CD4-positive, alpha-beta T cell (primary cell): ENCODE data around the gene ATXN1. TPM values are rescaled to one million over a fixed set of nuclear protein-coding genes. Genes with fewer than 3 reads are reported as not detected.

Experiments
- ATAC-seq: fragments of 200-7000 bp; cut with Tn5 transposase; one replicate; pipeline ENCODE4 v1.10.0; 2022; ENCODE audit warnings: mild to moderate bottlenecking; ENCODE audit not compliant: poor library complexity
- CTCF ChIA-PET: fragments of 350-600 bp; sonication (Branson Sonifier 250); formaldehyde crosslinking; loops from one replicate; lab custom pipeline; 2021; ENCODE audit warnings: antibody characterized with exemption, inconsistent platforms; lab: Charles Lee
- POLR2A ChIA-PET: fragments of 350-600 bp; sonication (Branson Sonifier 250); formaldehyde crosslinking; loops from one replicate; lab custom pipeline; 2021; ENCODE audit warnings: antibody characterized with exemption, inconsistent platforms; lab: Charles Lee
- DNase-seq, 14 experiments: peaks; one replicate each; pipeline ENCODE4 v3.0.0-alpha.2; 2013 to 2020; ENCODE audit warnings: mixed read lengths in 2 of 14
- H3K27ac ChIP-seq, 2 donors: one replicate each; pipeline versions ENCODE4 v1.5.1 to v1.7.0; 2013; ENCODE audit warnings: low read length in 2 of 2, low read depth in 1 of 2, mild to moderate bottlenecking in 1 of 2
- H3K27me3 ChIP-seq, 2 experiments: 1 replicate in 1 of 2; 2 replicates in 1 of 2; pipeline versions ENCODE4 v1.6.1 to v1.7.0; 2013; ENCODE audit warnings: low read length in 2 of 2, control low read depth in 1 of 2, mild to moderate bottlenecking in 1 of 2, moderate library complexity in 1 of 2; ENCODE audit not compliant: insufficient read depth in 2 of 2, control insufficient read depth in 1 of 2
- H3K36me3 ChIP-seq: one replicate; pipeline ENCODE4 v1.6.1; 2013; ENCODE audit warnings: low read length, control low read depth; ENCODE audit not compliant: insufficient read depth
- H3K4me1 ChIP-seq: one replicate; pipeline ENCODE4 v1.6.1; 2013; ENCODE audit warnings: low read length, control low read depth; ENCODE audit not compliant: insufficient read depth
- H3K4me3 ChIP-seq: one replicate; pipeline ENCODE4 v1.5.1; 2013; ENCODE audit warnings: mild to moderate bottlenecking, low read length, moderate library complexity
- H3K9me3 ChIP-seq, 2 experiments: 1 replicate in 1 of 2; 2 replicates in 1 of 2; pipeline versions ENCODE4 v1.6.1 to v1.7.0; 2013; ENCODE audit warnings: low read length in 2 of 2, mild to moderate bottlenecking in 2 of 2, control low read depth in 1 of 2, moderate library complexity in 1 of 2; ENCODE audit not compliant: control insufficient read depth in 1 of 2, insufficient read depth in 1 of 2
- H3K27ac Mint-ChIP-seq: one replicate; pipeline ENCODE4 v1.8.0; 2020; ENCODE audit warnings: mixed read lengths
- H3K27me3 Mint-ChIP-seq: one replicate; pipeline ENCODE4 v1.8.0; 2021; ENCODE audit warnings: mixed read lengths
- H3K36me3 Mint-ChIP-seq: one replicate; pipeline ENCODE4 v1.8.0; 2021; ENCODE audit warnings: low read depth, mixed read lengths
- H3K4me1 Mint-ChIP-seq: one replicate; pipeline ENCODE4 v1.8.0; 2021; ENCODE audit warnings: low read depth, mixed read lengths
- H3K4me3 Mint-ChIP-seq: one replicate; pipeline ENCODE4 v1.8.0; 2020; ENCODE audit warnings: mild to moderate bottlenecking, mixed read lengths
- H3K9me3 Mint-ChIP-seq: one replicate; pipeline ENCODE4 v1.8.0; 2020; ENCODE audit warnings: mixed read lengths
- intact Hi-C, 2 experiments: fragments of 100-400 bp; cut with DNase I in 1 of 2; cut with micrococcal nuclease in 1 of 2; formaldehyde crosslinking; loops; one replicate each; pipeline versions ENCODE4 v1.15.1 to v1.9.0; 2023 to 2025; cut with DNase I, micrococcal nuclease
- total RNA-seq, 174 experiments: library from RNA in 2 of 174; stranded (reverse) in 2 of 174; gene quantifications; one replicate each; pipeline ENCODE4 v1.2.3 and lab custom pipeline; 2021 to 2026
- TF ChIP-seq, protein P1 (sequence below): fragments of 200-600 bp; IDR thresholded peaks from one replicate; pipeline ENCODE4 v1.8.0; 2022; ENCODE audit warnings: antibody characterized with exemption, mild to moderate bottlenecking

Gene ATXN1
- total RNA-seq, 2 experiments from 2014 or later, result 74.2 to 76.7 TPM

DNA sequence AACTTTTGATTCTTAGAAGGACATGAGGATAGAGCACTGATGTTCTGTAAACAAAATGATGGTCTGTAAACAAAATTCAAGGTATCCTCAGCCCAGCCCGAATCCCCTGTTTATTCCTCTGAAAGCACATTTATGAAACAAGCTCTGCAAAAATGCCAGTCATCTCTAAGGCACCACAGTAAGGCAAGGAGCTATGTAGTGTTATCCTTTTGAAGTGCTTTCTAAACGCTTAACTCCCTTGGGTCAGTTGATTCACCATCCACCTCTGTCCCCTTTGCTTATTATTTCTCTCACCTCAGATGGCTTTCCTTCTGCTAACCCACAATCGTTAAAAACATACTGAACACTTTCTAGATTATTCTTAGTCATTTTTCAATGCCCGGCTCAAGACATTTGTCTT lies 93.8 kb downstream of the ATXN1 start:
- Histone ChIP-seq H3K4me3 (no peak overlapping the region), H3K27me3 (no peaks in the 10 kb centered on the region), H3K36me3 (no peaks in the 10 kb centered on the region), H3K27ac (no peak overlapping the region), H3K4me1 (peaks cover 24% of the 10 kb centered on the region), H3K9me3 (no peaks in the 10 kb centered on the region)
- Mint-ChIP-seq H3K9me3 (peaks cover 4% of the 10 kb centered on the region), H3K36me3 (peaks cover 40% of the 10 kb centered on the region), H3K4me1 (peaks cover 37% of the 10 kb centered on the region), H3K27ac (no peak overlapping the region), H3K27me3 (no peaks in the 10 kb centered on the region), H3K4me3 (no peak overlapping the region)
- intact Hi-C loops, result no loop called here
- DNase-seq, result no peak
- ATAC-seq, result no peak
- ChIA-PET POLR2A (no interaction called here), CTCF (no interaction called here)
- TF ChIP-seq, protein P1, sequence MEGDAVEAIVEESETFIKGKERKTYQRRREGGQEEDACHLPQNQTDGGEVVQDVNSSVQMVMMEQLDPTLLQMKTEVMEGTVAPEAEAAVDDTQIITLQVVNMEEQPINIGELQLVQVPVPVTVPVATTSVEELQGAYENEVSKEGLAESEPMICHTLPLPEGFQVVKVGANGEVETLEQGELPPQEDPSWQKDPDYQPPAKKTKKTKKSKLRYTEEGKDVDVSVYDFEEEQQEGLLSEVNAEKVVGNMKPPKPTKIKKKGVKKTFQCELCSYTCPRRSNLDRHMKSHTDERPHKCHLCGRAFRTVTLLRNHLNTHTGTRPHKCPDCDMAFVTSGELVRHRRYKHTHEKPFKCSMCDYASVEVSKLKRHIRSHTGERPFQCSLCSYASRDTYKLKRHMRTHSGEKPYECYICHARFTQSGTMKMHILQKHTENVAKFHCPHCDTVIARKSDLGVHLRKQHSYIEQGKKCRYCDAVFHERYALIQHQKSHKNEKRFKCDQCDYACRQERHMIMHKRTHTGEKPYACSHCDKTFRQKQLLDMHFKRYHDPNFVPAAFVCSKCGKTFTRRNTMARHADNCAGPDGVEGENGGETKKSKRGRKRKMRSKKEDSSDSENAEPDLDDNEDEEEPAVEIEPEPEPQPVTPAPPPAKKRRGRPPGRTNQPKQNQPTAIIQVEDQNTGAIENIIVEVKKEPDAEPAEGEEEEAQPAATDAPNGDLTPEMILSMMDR, result no peak

DNA sequence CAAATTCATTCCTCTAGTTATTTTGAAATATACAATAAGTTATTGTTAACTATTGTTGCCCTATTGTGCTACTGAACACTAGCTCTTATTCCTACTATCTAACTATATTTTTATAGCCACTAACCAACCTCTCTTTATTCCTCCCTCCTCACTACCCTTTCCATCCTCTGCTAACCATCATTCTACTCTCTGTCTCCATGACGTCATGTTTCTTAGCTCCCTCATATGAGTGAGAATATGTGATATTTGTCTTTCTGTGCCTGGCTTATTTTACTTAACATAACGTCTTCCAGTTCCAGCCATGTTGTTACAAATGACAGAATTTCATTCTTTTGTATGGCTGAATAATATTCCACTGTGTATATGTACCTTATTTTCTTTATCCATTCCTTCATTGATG lies 95.3 kb downstream of the ATXN1 start:
- ATAC-seq, result no peak
- POLR2A ChIA-PET, result no interaction called here

DNA sequence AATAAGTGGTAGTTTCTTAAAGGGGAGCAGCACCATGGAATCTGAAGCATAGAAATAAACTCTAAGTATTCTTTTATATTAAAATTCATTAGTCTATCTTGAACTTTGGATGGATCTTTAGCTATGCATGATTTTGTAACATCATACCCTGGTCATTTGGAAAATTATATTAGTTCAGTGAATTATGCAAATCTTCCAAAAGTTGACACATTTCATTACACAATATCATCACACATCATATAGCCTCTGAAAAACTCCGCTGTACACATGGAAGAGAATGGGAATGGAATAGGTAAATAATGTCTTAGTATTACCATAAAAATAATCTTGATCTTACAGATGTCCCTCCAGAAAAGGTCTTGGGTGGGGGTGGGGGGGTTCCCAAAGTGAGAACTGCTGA lies 96.1 kb downstream of the ATXN1 start:
- no peaks in the 10 kb centered on the region for H3K27me3 ChIP-seq
- TF ChIP-seq, protein P1, result no peak
- no peaks in the 10 kb centered on the region for H3K36me3 ChIP-seq
- H3K4me1 ChIP-seq, result peaks cover 18% of the 10 kb centered on the region
- intact Hi-C loops, result no loop called here
- ChIA-PET CTCF (no interaction called here), POLR2A (no interaction called here)
- DNase-seq (no peak), ATAC-seq (no peak)
- Mint-ChIP-seq H3K4me1 (peaks cover 18% of the 10 kb centered on the region), H3K36me3 (peaks cover 54% of the 10 kb centered on the region), H3K4me3 (no peak overlapping the region), H3K9me3 (peaks cover 7% of the 10 kb centered on the region), H3K27ac (no peak overlapping the region), H3K27me3 (no peaks in the 10 kb centered on the region)
- no peak overlapping the region for H3K27ac ChIP-seq
- H3K9me3 ChIP-seq, result peaks cover 0 to 4% of the 10 kb centered on the region in 2 experiments
- no peak overlapping the region for H3K4me3 ChIP-seq

More for the DNA sequence above, 95.3 kb downstream of the ATXN1 start:
- Histone ChIP-seq H3K27ac (no peak overlapping the region), H3K27me3 (no peaks in the 10 kb centered on the region), H3K9me3 (peaks cover 0 to 4% of the 10 kb centered on the region in 2 experiments), H3K4me3 (no peak overlapping the region), H3K4me1 (peaks cover 21% of the 10 kb centered on the region), H3K36me3 (no peaks in the 10 kb centered on the region)
- peaks cover 50% of the 10 kb centered on the region for H3K36me3 Mint-ChIP-seq
- DNase-seq, result no peak
- H3K4me3 Mint-ChIP-seq, result no peak overlapping the region
- intact Hi-C loops, result no loop called here
- H3K27me3 Mint-ChIP-seq, result no peaks in the 10 kb centered on the region
- H3K9me3 Mint-ChIP-seq, result peaks cover 7% of the 10 kb centered on the region
- peaks cover 23% of the 10 kb centered on the region for H3K4me1 Mint-ChIP-seq
- H3K27ac Mint-ChIP-seq, result no peak overlapping the region
- CTCF ChIA-PET, result no interaction called here
- TF ChIP-seq, protein P1, result no peak
